Prostate gland (tissue), 2 donors: ENCODE data around the gene RPS3A.

Source experiments
- POLR2A ChIP-seq: fragments of 450-650 bp; IDR thresholded peaks from one replicate; pipeline ENCODE4 v1.6.1; 2016; ENCODE audit warnings: antibody characterized with exemption, mild to moderate bottlenecking
- POLR2AphosphoS5 ChIP-seq: sonication (generic); formaldehyde crosslinking; IDR thresholded peaks from one replicate; pipeline ENCODE4 v1.6.1; 2017; ENCODE audit warnings: antibody characterized with exemption
- TF ChIP-seq, protein P1 (sequence below), 4 experiments: fragments of 200-600 bp in 2 of 4; fragments of 450-650 bp in 2 of 4; sonication (generic) in 2 of 4; IDR thresholded peaks; 1 replicate in 3 of 4; 2 replicates in 1 of 4; pipeline ENCODE4 v1.5.1; 2016 to 2019; ENCODE audit warnings: antibody characterized with exemption in 4 of 4, mild to moderate bottlenecking in 2 of 4, moderate library complexity in 2 of 4

DNA sequence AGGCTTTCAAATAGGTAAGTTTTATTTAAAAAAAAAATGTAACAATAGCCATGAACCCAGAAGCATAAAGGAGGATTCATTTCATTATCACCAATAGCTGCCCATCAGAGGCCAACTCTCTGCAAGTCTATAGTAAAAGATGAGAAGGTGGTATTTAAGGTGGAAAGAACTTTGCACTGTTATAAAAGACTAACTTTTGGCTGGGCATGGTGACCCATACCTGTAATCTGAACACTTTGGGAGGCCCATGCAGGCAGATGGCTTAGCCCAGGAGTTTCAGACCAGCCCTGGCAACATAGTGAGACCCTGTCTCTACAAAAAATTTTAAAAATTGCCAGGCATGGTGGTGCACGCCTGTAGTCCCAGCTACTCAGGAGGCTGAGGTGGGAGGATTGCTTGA lies 43.3 kb downstream of the RPS3A start:
- TF ChIP-seq, protein P1, sequence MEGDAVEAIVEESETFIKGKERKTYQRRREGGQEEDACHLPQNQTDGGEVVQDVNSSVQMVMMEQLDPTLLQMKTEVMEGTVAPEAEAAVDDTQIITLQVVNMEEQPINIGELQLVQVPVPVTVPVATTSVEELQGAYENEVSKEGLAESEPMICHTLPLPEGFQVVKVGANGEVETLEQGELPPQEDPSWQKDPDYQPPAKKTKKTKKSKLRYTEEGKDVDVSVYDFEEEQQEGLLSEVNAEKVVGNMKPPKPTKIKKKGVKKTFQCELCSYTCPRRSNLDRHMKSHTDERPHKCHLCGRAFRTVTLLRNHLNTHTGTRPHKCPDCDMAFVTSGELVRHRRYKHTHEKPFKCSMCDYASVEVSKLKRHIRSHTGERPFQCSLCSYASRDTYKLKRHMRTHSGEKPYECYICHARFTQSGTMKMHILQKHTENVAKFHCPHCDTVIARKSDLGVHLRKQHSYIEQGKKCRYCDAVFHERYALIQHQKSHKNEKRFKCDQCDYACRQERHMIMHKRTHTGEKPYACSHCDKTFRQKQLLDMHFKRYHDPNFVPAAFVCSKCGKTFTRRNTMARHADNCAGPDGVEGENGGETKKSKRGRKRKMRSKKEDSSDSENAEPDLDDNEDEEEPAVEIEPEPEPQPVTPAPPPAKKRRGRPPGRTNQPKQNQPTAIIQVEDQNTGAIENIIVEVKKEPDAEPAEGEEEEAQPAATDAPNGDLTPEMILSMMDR (IDR thresholded peaks at IDR 0.05), result no peak
- no peak for TF ChIP-seq POLR2AphosphoS5
- no peak for TF ChIP-seq POLR2A
